ENCODE measurements around the gene CACNA1D. TPM values are rescaled to one million over a fixed set of nuclear protein-coding genes. Genes with fewer than 3 reads are reported as not detected.

Gene CACNA1D
- total and polyA plus RNA-seq, 2 donors (not counting 3 experiments of a cell fraction or from before 2014, with no cell fraction given) = 0.06 TPM; not detected in 1

DNA sequence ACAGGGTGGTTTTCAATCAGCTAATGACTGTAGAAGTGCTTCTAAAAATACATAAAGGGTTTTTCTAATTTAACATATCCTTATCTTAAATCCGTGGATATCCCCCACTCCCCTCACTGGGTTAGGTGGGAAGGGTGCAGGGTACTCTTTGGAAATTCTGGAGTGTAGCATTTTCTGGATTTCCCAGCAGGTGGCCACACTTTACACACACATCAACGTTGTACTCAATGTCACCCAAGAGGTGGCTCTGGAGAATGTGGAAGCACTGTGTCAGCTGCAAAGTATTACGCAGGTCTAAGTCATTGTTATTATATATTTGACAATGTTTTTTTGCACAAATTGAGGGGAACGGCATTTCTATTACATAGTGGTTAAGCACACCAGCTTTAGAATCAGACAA is 183.0 kb downstream of the CACNA1D start:
- Histone ChIP-seq H3K9ac (replicated peaks; ENCODE audit: extremely low read depth, insufficient read depth, low read length) (no peak overlapping the region), H3K79me2 (ENCODE audit: control insufficient read depth, insufficient read depth, low read length) (no peaks in the 10 kb centered on the region), H3K9me3 (replicated peaks; ENCODE audit: control insufficient read depth, insufficient read depth, low read length) (no peaks in the 10 kb centered on the region), H2AFZ (ENCODE audit: low read depth, low read length) (no peak overlapping the region), H3K4me1 (ENCODE audit: control insufficient read depth, extremely low read depth, insufficient read depth, low read length) (no peaks in the 10 kb centered on the region), H3K9me1 (replicated peaks; ENCODE audit: control insufficient read depth, extremely low read depth, insufficient read depth, low read length) (no peaks in the 10 kb centered on the region), H3K4me3 (replicated peaks in 1 of 3; ENCODE audit: insufficient read depth in 1 of 3, low read depth in 1 of 3, low read length in 3 of 3) (no peak overlapping the region), H3K27me3 (ENCODE audit: control insufficient read depth in 2 of 2, insufficient read depth in 2 of 2, low read length in 2 of 2) (no peaks in the 10 kb centered on the region), H4K20me1 (replicated peaks; ENCODE audit: control insufficient read depth, extremely low read depth, insufficient read depth, low read length) (no peaks in the 10 kb centered on the region), H3K36me3 (ENCODE audit: control insufficient read depth in 2 of 2, extremely low read depth in 1 of 2, insufficient read depth in 2 of 2, low read length in 2 of 2) (no peaks in the 10 kb centered on the region), H3K27ac (ENCODE audit: insufficient read depth, low read depth, low read length) (no peak overlapping the region), H3K4me2 (ENCODE audit: insufficient read depth, low read length) (no peak overlapping the region)
- CTCF ChIA-PET = interaction anchor here (1.6 kb wide), 1 partner anchor 9 kb away, joined by 6 read pairs; no protein-coding TSS in a partner anchor
- POLR2A ChIA-PET = no interaction called here
- FAIRE-seq (no peak), DNase-seq (ENCODE audit: low read depth, low spot score) (no peak)
- TF ChIP-seq POLR2A (IDR thresholded peaks at IDR 0.05; ENCODE audit: low read depth, low read length) (no peak), GATA2 (IDR thresholded peaks at IDR 0.05; ENCODE audit: insufficient read depth, insufficient read length, low read depth, low read length) (no peak), EZH2 (IDR thresholded peaks at IDR 0.05; ENCODE audit: borderline replicate concordance, low read depth, low read length, severe bottlenecking) (no peak)
- dilution Hi-C loops (cut with MboI; ENCODE audit: extremely low pct_ligation_motif_present, low sequenced_read_pairs) (no loop called here), intact Hi-C loops (cut with micrococcal nuclease) (loop anchor here (2.0 kb wide), 1 partner anchor 33 kb away; no protein-coding TSS in a partner anchor)
- BruUV-seq (replicated peaks) = no TSS peak

GRCh38 chr3:53680028-53680427 is 185.6 kb downstream of the CACNA1D start:
- no peak overlapping the region for H3K4me3 ChIP-seq (replicated peaks in 1 of 3; ENCODE audit: insufficient read depth in 1 of 3, low read depth in 1 of 3, low read length in 3 of 3)
- H4K20me1 ChIP-seq (replicated peaks; ENCODE audit: control insufficient read depth, extremely low read depth, insufficient read depth, low read length) = no peaks in the 10 kb centered on the region
- H2AFZ ChIP-seq (ENCODE audit: low read depth, low read length) = no peak overlapping the region
- H3K9me3 ChIP-seq (replicated peaks; ENCODE audit: control insufficient read depth, insufficient read depth, low read length) = no peaks in the 10 kb centered on the region
- H3K27ac ChIP-seq (ENCODE audit: insufficient read depth, low read depth, low read length) = no peak overlapping the region
- H3K79me2 ChIP-seq (ENCODE audit: control insufficient read depth, insufficient read depth, low read length) = no peaks in the 10 kb centered on the region
- TF ChIP-seq EZH2 (IDR thresholded peaks at IDR 0.05; ENCODE audit: borderline replicate concordance, low read depth, low read length, severe bottlenecking) (no peak), JUN (IDR thresholded peaks at IDR 0.05; ENCODE audit: borderline replicate concordance, insufficient read depth, insufficient read length, low read depth) (no peak), FOS (IDR thresholded peaks at IDR 0.05; ENCODE audit: borderline replicate concordance, insufficient read depth, low read length) (no peak), POLR2A (IDR thresholded peaks at IDR 0.05; ENCODE audit: low read depth, low read length) (no peak), CTCF (IDR thresholded peaks at IDR 0.05; ENCODE audit: extremely low read depth in 1 of 2, insufficient read depth in 1 of 2, low read depth in 1 of 2, low read length in 2 of 2) (no peak), GATA2 (IDR thresholded peaks at IDR 0.05; ENCODE audit: insufficient read depth, insufficient read length, low read depth, low read length) (no peak), POLR2AphosphoS5 (IDR thresholded peaks at IDR 0.05; ENCODE audit: insufficient read depth, low read depth, low read length) (no peak), MYC (IDR thresholded peaks at IDR 0.05; ENCODE audit: low read depth, low read length) (no peak)
- TF ChIP-seq, protein P1, sequence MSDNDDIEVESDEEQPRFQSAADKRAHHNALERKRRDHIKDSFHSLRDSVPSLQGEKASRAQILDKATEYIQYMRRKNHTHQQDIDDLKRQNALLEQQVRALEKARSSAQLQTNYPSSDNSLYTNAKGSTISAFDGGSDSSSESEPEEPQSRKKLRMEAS (IDR thresholded peaks at IDR 0.05; ENCODE audit: insufficient read depth, insufficient read length) = no peak
- no peak overlapping the region for H3K9ac ChIP-seq (replicated peaks; ENCODE audit: extremely low read depth, insufficient read depth, low read length)
- dilution Hi-C loops (cut with MboI; ENCODE audit: extremely low pct_ligation_motif_present, low sequenced_read_pairs) (no loop called here), intact Hi-C loops (cut with micrococcal nuclease) (no loop called here)
- H3K36me3 ChIP-seq (ENCODE audit: control insufficient read depth in 2 of 2, extremely low read depth in 1 of 2, insufficient read depth in 2 of 2, low read length in 2 of 2) = no peaks in the 10 kb centered on the region
- no peaks in the 10 kb centered on the region for H3K4me1 ChIP-seq (ENCODE audit: control insufficient read depth, extremely low read depth, insufficient read depth, low read length)
- DNase-seq (ENCODE audit: low read depth, low spot score) (no peak), FAIRE-seq (no peak)
- ChIA-PET CTCF (interaction anchor here (1.7 to 2.9 kb wide), 2 partner anchors 11 to 30 kb away, joined by 5 to 12 read pairs; no protein-coding TSS in a partner anchor), POLR2A (no interaction called here)
- peaks cover 0 to 2% of the 10 kb centered on the region in 2 experiments for H3K27me3 ChIP-seq (ENCODE audit: control insufficient read depth in 2 of 2, insufficient read depth in 2 of 2, low read length in 2 of 2)
- no peaks in the 10 kb centered on the region for H3K9me1 ChIP-seq (replicated peaks; ENCODE audit: control insufficient read depth, extremely low read depth, insufficient read depth, low read length)
- no peak overlapping the region for H3K4me2 ChIP-seq (ENCODE audit: insufficient read depth, low read length)
- no TSS peak for BruUV-seq (replicated peaks)
